Spleen (tissue), 11 donors: ENCODE data around the gene TRIM43. TPM values are rescaled to one million over a fixed set of nuclear protein-coding genes. Genes with fewer than 3 reads are reported as not detected.
"Not testable (repeated sequence)": the region's sequence is repeated elsewhere in the genome, so short reads cannot be mapped to it uniquely, and the experiment has no call there.

ENCODE experiments used
- DNase-seq: peaks from one replicate; pipeline ENCODE4 v3.0.0-alpha.2; 2020
- H3K27ac ChIP-seq, 8 donors: fragments of 200-600 bp; sonication (generic) in 7 of 8; 1 replicate in 4 of 8; 2 replicates in 4 of 8; pipeline versions ENCODE4 v1.5.0 to v1.8.0; 2016 to 2021; ENCODE audit warnings: inconsistent platforms in 4 of 8, mild to moderate bottlenecking in 4 of 8, moderate library complexity in 1 of 8
- H3K27me3 ChIP-seq, 7 donors: fragments of 200-600 bp; sonication (generic) in 6 of 7; replicated peaks in 1 of 7; 1 replicate in 4 of 7; 2 replicates in 3 of 7; pipeline versions ENCODE4 v1.5.0 to v1.8.0; 2016 to 2021; ENCODE audit warnings: inconsistent platforms in 3 of 7, mild to moderate bottlenecking in 1 of 7
- H3K36me3 ChIP-seq, 6 donors: fragments of 200-600 bp; sonication (generic) in 5 of 6; 1 replicate in 4 of 6; 2 replicates in 2 of 6; pipeline versions ENCODE4 v1.5.0 to v1.8.0; 2016 to 2021; ENCODE audit warnings: inconsistent platforms in 2 of 6
- H3K4me1 ChIP-seq, 6 donors: fragments of 200-600 bp; sonication (generic) in 5 of 6; 1 replicate in 3 of 6; 2 replicates in 3 of 6; pipeline versions ENCODE4 v1.5.0 to v1.8.0; 2016 to 2021; ENCODE audit warnings: inconsistent platforms in 3 of 6
- H3K4me3 ChIP-seq, 8 donors: fragments of 200-600 bp; sonication (generic) in 7 of 8; 1 replicate in 4 of 8; 2 replicates in 4 of 8; pipeline versions ENCODE4 v1.5.0 to v1.8.0; 2016 to 2021; ENCODE audit warnings: inconsistent platforms in 4 of 8, mild to moderate bottlenecking in 4 of 8, moderate library complexity in 2 of 8
- H3K9me3 ChIP-seq, 8 donors: fragments of 200-600 bp; sonication (generic) in 7 of 8; 1 replicate in 4 of 8; 2 replicates in 4 of 8; pipeline versions ENCODE4 v1.5.0 to v1.8.0; 2016 to 2021; ENCODE audit warnings: inconsistent platforms in 4 of 8
- WGBS, 5 donors: extraction: QIAGEN DNeasy Blood & Tissue Kit in 3 of 5; methylation state at CpG; one replicate each; pipeline versions ENCODE4 v1.1.5 to v1.1.7; 2013 to 2018; 5-methylcytosine and 5-hydroxymethylcytosine counted together
- intact Hi-C: fragments of 100-400 bp; cut with DNase I; formaldehyde crosslinking; loops from one replicate; pipeline ENCODE4 v1.15.0; 2023; ENCODE audit warnings: low total_unique reads
- polyA plus RNA-seq, 3 donors: library from polyadenylated mRNA; stranded (reverse); fragments of 200-250 nt; gene quantifications; one replicate each; pipeline ENCODE4 v1.2.1, GENCODE V29; 2013
- total RNA-seq, 7 donors: library from RNA; depleted of rRNA in 3 of 7; stranded (reverse); fragments of >200 nt in 3 of 7; fragmentation: NEBNext Ultra II Directional in 4 of 7; extraction: Animal tissue kit (Norgen Biotek cat#: 25700) in 4 of 7; gene quantifications; one replicate each; pipeline versions ENCODE4 v1.1.0 to v1.2.1, GENCODE V29; 2016 to 2021
- donor health status: healthy with polysubstance abuse.
- donor health status: DM: no; HTN: no; CAD: no; lungs with moderate emphysema.
- donor health status: DM: no; HTN: no; CAD: no.
- donor health status: Bipolar disorder and iron deficiency.
- donor health status: healthy.
- donor health status: DM: no; HTN: no; CAD: no.
- donor health status: DM: yes; HTN: yes; CAD: no.

The TRIM43 gene
- total and polyA plus RNA-seq, 10 donors = not detected

DNA sequence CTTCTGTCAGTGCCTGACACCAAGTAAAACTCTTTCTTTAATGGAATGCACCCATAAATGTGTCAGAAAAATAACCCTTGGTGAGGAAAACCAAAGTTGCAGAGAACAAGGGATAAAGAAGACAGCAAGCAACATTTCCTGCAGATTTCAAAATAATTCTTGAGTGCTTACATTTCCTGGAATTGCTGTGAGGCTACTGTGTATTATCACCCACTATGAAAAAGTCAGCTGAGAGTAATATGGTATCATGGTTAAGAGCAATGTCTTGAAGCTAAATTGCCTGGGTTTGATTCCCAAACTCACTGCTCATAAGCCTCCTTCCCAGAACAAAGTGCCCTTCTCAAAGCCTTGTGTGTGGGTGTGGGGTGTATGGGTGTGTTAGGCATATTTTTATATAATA, 10.3 kb downstream of the TRIM43 start:
- H3K27ac ChIP-seq, intact Hi-C loops: not testable (repeated sequence)

DNA sequence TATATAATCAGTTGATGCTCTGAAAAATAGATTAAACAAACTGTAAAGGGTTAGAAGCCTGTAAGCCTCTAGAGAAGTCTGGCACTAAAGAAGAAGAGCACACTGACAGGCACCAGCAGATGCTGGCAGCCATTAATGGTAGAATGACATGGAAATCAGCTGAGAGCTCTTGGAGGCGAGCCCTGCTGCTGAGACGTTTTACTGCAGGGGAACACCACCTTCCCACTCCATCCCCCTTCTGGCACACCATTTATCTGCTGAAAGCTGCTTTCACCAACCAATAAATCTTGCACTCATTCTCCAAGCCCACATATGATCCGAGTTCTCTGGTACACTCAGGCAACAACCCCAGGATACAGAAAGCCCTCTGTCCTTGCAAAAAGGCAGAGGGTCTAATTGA, 16.6 kb downstream of the TRIM43 start:
- DNase-seq, H3K4me3 ChIP-seq, H3K36me3 ChIP-seq, intact Hi-C loops, H3K4me1 ChIP-seq, H3K27me3 ChIP-seq, H3K27ac ChIP-seq, H3K9me3 ChIP-seq: not testable (repeated sequence)
- WGBS, 5 donors = no CpG with 5 or more reads among the region's 3 CpGs

More for the DNA sequence above, 10.3 kb downstream of the TRIM43 start:
- H3K36me3 ChIP-seq, H3K27me3 ChIP-seq, DNase-seq, H3K4me3 ChIP-seq, H3K4me1 ChIP-seq, H3K9me3 ChIP-seq: not testable (repeated sequence)

DNA sequence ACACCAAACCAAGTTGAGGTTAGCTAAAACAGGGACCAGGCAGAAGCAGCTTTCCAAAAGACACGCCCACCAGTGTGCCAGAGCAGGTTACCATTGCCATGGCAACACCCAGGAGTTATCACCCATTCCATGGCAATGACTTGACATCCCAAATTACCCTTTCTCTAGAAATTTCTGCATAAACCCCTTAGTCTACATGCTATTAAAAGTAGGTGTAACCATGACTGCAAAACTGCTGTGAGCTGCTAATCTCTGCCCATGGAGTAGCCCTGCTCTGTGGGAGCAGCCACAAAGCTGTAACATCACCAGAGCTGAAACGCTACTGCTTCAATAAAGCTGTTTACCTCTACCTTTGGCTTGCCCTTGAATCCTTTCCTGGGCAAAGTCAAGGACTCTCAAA, 18.0 kb downstream of the TRIM43 start:
- H3K9me3 ChIP-seq, H3K4me3 ChIP-seq, H3K27ac ChIP-seq, H3K27me3 ChIP-seq, H3K4me1 ChIP-seq, DNase-seq, H3K36me3 ChIP-seq, intact Hi-C loops: not testable (repeated sequence)
- WGBS, 5 donors = no CpG with 5 or more reads among the region's 2 CpGs

DNA sequence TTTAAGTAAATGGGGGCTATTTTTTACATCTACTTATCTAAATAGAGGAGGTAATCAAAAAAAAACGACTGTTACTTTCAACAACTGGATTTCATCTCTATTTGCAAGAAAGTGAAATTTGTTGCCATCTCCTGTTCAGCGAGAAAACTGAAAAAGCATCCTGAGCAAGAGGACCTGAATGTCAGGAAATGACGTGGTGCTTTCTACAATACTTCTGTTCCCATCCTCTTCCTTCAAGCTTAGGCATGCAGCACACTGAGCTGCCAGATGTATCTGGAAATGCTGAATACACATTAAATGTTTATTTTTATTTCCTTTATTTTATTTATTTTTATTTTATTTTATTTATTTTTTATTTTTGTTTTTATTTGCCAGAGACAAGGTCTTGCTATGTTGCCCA, 21.2 kb downstream of the TRIM43 start:
- H3K27ac ChIP-seq, intact Hi-C loops, H3K27me3 ChIP-seq, H3K36me3 ChIP-seq, H3K9me3 ChIP-seq, DNase-seq, H3K4me3 ChIP-seq, H3K4me1 ChIP-seq: not testable (repeated sequence)
- whole genome bisulfite sequencing, 5 donors = no CpG with 5 or more reads among the region's 3 CpGs

DNA sequence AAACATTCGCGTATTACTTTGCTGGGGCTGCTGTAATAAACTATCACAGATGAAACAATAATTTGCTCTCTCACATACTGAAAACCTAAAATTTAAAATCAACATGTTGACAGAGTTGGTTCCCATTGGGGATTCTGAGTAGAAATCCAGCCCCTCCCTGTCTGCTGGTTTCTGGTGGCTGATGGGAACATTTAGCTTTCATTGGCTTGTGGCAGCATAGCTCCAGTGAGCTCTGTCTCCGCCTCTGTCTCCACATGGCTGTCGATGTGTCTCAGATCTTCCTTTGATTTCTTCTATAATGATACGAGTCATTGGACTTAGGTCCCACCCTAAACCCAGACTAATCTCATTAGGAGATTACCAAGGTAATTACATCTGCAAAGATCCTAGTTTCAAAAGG, 30.9 kb downstream of the TRIM43 start:
- H3K9me3 ChIP-seq, intact Hi-C loops, H3K36me3 ChIP-seq, H3K4me1 ChIP-seq, H3K27me3 ChIP-seq, H3K27ac ChIP-seq, H3K4me3 ChIP-seq, DNase-seq: not testable (repeated sequence)
- no CpG with 5 or more reads among the region's 5 CpGs for WGBS, 5 donors

DNA sequence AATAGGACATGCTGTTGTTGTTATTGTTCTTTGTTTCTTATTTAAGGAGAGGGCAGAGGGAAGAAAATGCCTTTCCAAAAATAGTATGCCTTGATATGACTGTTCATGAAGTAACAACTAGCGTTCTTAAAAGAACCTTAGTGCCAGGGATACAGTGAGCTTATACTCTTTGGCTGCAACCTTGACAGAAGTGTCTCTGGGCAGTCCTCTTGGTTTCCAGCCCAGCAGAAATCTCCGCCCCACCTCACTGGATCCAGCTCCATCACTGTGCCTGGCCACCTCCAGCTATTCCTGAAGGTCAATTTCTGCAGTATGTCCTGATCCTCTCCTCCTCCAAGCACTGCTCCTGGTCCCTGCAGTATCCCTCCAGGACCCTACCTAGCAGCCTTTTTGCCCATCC, 39.2 kb downstream of the TRIM43 start:
- H3K27ac ChIP-seq, H3K4me3 ChIP-seq, DNase-seq, H3K36me3 ChIP-seq, H3K4me1 ChIP-seq, H3K27me3 ChIP-seq, intact Hi-C loops, H3K9me3 ChIP-seq: not testable (repeated sequence)
- WGBS, 5 donors = no CpG with 5 or more reads among the region's 2 CpGs

DNA sequence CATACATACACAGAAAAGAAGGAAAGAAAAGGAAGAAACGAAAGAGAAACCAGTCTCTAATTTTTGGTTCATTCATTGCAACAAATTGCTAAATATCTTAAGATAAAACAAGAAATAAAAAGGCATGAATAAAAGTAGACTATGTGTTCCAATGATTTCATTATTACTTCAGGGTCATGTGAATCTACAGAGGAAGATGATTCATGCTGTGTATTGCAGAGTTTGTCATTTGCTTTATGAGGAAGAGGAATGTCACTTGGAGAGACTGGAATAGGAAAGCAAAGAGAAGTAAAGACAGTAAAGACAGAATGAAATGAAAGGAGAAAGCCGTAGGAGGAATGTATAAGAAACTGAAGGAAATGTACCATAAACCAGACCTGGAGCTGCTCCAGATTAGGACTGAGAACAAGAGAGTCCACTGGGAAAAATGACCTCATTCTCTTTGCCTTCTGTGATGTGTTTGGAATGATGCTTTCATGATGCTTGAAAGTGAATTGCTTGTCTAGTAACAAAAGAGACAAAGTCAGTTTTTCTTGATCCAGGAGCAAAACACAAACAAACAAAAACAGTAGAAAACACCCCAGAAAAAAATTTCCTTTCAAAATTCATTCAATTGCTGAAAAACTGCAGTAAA, 41.9 kb downstream of the TRIM43 start:
- H3K9me3 ChIP-seq, H3K36me3 ChIP-seq, H3K4me1 ChIP-seq, H3K4me3 ChIP-seq, DNase-seq, H3K27ac ChIP-seq, intact Hi-C loops, H3K27me3 ChIP-seq: not testable (repeated sequence)
- WGBS, 5 donors = no CpG with 5 or more reads among the region's 2 CpGs

DNA sequence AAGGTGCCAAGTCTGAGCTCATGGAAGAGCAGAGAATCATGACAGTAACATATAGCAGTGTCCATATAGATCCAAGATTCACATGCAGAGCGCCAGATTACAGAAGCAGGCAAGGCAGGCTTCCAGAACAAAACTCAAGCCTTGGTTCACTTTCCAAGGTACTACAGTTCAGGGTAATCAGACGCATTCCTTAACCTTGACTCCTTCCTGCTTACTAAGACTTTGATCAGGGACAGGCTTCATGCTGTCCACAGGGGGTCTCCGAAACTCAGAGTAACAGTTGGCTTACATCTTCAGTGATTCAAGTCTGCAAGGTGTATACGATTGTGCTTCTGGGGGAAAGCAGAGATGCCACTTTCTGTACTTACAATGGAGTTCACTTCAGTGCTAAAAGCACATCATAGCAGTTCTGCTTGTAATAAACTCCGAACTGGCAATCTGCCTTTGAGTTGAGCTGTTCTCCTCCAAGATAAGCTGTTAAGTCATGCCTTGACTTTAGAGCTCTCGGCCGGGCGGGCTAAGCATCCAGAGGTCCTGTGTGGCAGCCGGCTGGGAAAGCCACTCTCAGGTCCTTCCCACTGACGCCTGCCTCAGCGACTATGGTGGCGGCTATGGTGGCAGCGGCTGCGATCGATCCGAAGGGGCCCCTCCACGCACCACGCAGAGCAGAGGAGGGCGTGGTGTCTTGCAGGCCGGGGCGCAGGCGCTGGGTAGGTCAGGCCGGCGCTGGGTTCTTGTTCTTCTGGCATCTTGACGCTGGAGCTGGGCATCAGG, 48.9 kb downstream of the TRIM43 start:
- H3K36me3 ChIP-seq, H3K27ac ChIP-seq, H3K4me1 ChIP-seq, intact Hi-C loops, H3K4me3 ChIP-seq, DNase-seq, H3K27me3 ChIP-seq, H3K9me3 ChIP-seq: not testable (repeated sequence)
- WGBS, 5 donors = 80 to 91% (median 86%) methylated on average over 2 of the region's 25 CpGs; no CpG with 5 or more reads in 1 of the 5 donors

DNA sequence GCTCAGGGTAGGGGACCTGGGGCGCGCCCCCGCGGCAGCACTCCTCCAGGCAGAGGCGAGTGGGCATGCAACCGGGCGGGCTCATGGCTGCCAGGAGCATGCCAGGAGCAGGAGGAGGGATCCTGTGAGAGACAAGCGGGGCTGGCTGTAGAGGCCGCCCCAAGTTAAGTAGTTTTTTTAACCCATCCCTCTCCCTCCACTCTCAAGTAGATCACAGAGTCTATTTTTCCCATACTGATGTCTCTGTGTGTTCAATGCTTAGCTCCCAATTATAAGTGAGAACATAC, 49.4 kb downstream of the TRIM43 start:
- intact Hi-C loops, H3K36me3 ChIP-seq, H3K27me3 ChIP-seq, DNase-seq, H3K9me3 ChIP-seq, H3K27ac ChIP-seq, H3K4me1 ChIP-seq, H3K4me3 ChIP-seq: not testable (repeated sequence)
- WGBS, 5 donors = no CpG with 5 or more reads among the region's 9 CpGs

DNA sequence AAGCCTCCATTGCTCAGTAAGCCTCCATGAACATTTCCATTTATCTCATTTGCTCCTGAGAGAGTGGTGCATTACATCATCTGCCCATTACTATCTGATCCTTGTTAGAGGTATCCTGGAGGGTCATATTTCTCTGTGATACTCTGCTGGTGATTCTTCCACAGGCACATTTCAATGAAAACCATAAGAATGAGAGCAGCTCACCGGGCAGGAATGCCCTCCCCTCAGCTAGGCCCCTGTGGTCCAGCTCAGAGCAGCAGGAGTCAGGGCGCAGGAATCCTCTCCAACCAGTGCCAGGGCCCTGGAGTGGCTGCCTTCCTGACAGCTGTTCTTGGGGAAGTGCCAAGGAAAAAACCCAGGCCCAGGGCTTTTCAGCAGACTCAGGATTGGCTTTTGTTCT, 50.0 kb downstream of the TRIM43 start:
- DNase-seq, intact Hi-C loops, H3K4me3 ChIP-seq, H3K27ac ChIP-seq, H3K27me3 ChIP-seq, H3K4me1 ChIP-seq, H3K36me3 ChIP-seq, H3K9me3 ChIP-seq: not testable (repeated sequence)
- WGBS, 5 donors = 40 to 67% (median 50%) methylated on average over 1 to 2 of the region's 2 CpGs; no CpG with 5 or more reads in 2 of the 5 donors

DNA sequence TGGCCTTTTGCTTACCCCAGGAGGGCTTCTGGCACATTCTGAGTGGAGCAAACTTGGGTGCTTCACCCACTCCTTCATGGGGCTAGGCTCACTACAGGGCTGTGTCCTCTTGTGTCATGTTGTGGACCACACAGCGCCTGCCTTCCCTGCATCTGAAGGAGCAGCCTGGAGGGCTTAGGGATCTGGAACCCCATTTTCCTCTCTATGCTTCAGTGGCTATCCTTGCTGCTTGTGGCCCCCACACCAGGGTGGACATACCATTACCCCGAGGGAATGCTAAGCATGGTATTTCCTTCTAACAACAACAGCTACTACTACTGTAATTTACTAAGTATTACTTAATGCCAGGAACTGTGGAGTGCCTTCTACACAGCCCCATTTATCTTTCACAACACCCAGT, 50.6 kb downstream of the TRIM43 start:
- intact Hi-C loops, H3K4me1 ChIP-seq, H3K27me3 ChIP-seq, H3K9me3 ChIP-seq, H3K4me3 ChIP-seq, H3K36me3 ChIP-seq, DNase-seq, H3K27ac ChIP-seq: not testable (repeated sequence)
- 74 to 100% (median 84%) methylated on average over 2 of the region's 2 CpGs; no CpG with 5 or more reads in 2 of the 5 donors for WGBS, 5 donors

DNA sequence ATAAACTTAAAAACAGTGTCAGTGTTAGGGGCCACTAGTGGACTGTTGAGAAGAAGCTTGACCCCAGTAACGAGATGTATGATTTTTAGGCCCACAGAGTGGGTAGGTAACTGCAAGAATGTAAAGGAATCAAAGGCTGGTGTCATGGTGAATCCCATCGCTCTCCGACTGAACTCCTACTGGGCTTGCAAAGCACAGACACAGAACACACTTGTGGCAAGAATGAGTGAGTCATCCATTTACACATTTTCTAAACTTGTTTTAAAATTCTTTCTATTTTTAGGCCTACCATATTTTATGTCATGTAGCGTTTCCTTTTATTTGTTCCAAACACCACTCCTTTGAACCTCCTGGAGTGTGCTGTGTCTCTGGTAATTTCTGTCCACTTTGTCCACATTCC, 51.1 kb downstream of the TRIM43 start:
- H3K4me3 ChIP-seq, H3K4me1 ChIP-seq, H3K27me3 ChIP-seq, DNase-seq, intact Hi-C loops, H3K9me3 ChIP-seq, H3K27ac ChIP-seq, H3K36me3 ChIP-seq: not testable (repeated sequence)
- 50 to 89% (median 71%) methylated on average over 1 of the region's 4 CpGs for WGBS, 5 donors
